ES-I3 (cell line): ENCODE measurements around the gene HAUS8.

ENCODE experiments used
- H3K36me3 ChIP-seq: 2 replicates; pipeline ENCODE4 v1.6.1; 2013; ENCODE audit warnings: mild to moderate bottlenecking, low read length, control low read depth, moderate library complexity; ENCODE audit not compliant: insufficient read depth
- H3K4me1 ChIP-seq: 2 replicates; pipeline ENCODE4 v1.6.1; 2013; ENCODE audit warnings: mild to moderate bottlenecking, control low read depth, low read length; ENCODE audit not compliant: insufficient read depth
- H3K9ac ChIP-seq: 2 replicates; pipeline ENCODE4 v1.6.1; 2013; ENCODE audit warnings: low read depth, mild to moderate bottlenecking, low read length, moderate library complexity
- H3K9me3 ChIP-seq: 2 replicates; pipeline ENCODE4 v1.6.1; 2013; ENCODE audit warnings: mild to moderate bottlenecking, low read length, moderate library complexity; ENCODE audit not compliant: control insufficient read depth, insufficient read depth

The HAUS8 gene

GRCh38 chr19:17049711-17050280, 25.5 kb downstream of the HAUS8 start:
- no peaks in the 10 kb centered on the region for H3K4me1 ChIP-seq
- no peak overlapping the region for H3K9ac ChIP-seq
- peaks cover 23% of the 10 kb centered on the region for H3K36me3 ChIP-seq
- H3K9me3 ChIP-seq: no peaks in the 10 kb centered on the region

- Histone ChIP-seq H3K36me3 (peaks cover 23% of the 10 kb centered on the region), H3K4me1 (no peaks in the 10 kb centered on the region), H3K9ac (no peak overlapping the region), H3K9me3 (no peaks in the 10 kb centered on the region)
Observed at GRCh38 chr19:17048885-17049453, 26.3 kb downstream of the HAUS8 start.

GRCh38 chr19:17045907-17046502, 29.2 kb downstream of the HAUS8 start:
- Histone ChIP-seq H3K4me1 (no peaks in the 10 kb centered on the region), H3K9ac (no peak overlapping the region), H3K9me3 (no peaks in the 10 kb centered on the region), H3K36me3 (peaks cover 16% of the 10 kb centered on the region)

GRCh38 chr19:17043744-17044143, 31.5 kb downstream of the HAUS8 start:
- H3K9me3 ChIP-seq: no peaks in the 10 kb centered on the region
- no peaks in the 10 kb centered on the region for H3K4me1 ChIP-seq
- H3K36me3 ChIP-seq: peaks cover under 1% of the 10 kb centered on the region; the same call in 1 of the 2 replicates
- H3K9ac ChIP-seq: no peak overlapping the region

GRCh38 chr19:17041976-17042375, 33.3 kb downstream of the HAUS8 start:
- Histone ChIP-seq H3K9ac (no peak overlapping the region), H3K4me1 (no peaks in the 10 kb centered on the region), H3K9me3 (no peaks in the 10 kb centered on the region), H3K36me3 (no peaks in the 10 kb centered on the region)

- no peaks in the 10 kb centered on the region for H3K9me3 ChIP-seq
- H3K36me3 ChIP-seq: no peaks in the 10 kb centered on the region
- no peaks in the 10 kb centered on the region for H3K4me1 ChIP-seq
- H3K9ac ChIP-seq: no peak overlapping the region
Observed at GRCh38 chr19:17037966-17038500, 37.2 kb downstream of the HAUS8 start.

- no peaks in the 10 kb centered on the region for H3K9me3 ChIP-seq
- H3K9ac ChIP-seq: no peak overlapping the region
- no peaks in the 10 kb centered on the region for H3K36me3 ChIP-seq
- H3K4me1 ChIP-seq: no peaks in the 10 kb centered on the region
Observed at GRCh38 chr19:17037184-17037583, 38.1 kb downstream of the HAUS8 start.

GRCh38 chr19:17036640-17037039, 38.6 kb downstream of the HAUS8 start:
- no peaks in the 10 kb centered on the region for H3K4me1 ChIP-seq

GRCh38 chr19:17035842-17036424, 39.3 kb downstream of the HAUS8 start:
- H3K36me3 ChIP-seq: no peaks in the 10 kb centered on the region
- H3K4me1 ChIP-seq: no peaks in the 10 kb centered on the region
- H3K9ac ChIP-seq: no peak overlapping the region
- H3K9me3 ChIP-seq: no peaks in the 10 kb centered on the region

More at GRCh38 chr19:17036640-17037039, 38.6 kb downstream of the HAUS8 start:
- H3K36me3 ChIP-seq: no peaks in the 10 kb centered on the region
- H3K9ac ChIP-seq: no peak overlapping the region
- H3K9me3 ChIP-seq: no peaks in the 10 kb centered on the region

- Histone ChIP-seq H3K36me3 (no peaks in the 10 kb centered on the region), H3K9ac (no peak overlapping the region), H3K9me3 (no peaks in the 10 kb centered on the region), H3K4me1 (no peaks in the 10 kb centered on the region)
Observed at GRCh38 chr19:17031741-17032140, 43.5 kb downstream of the HAUS8 start.

GRCh38 chr19:17027535-17027975, 47.7 kb downstream of the HAUS8 start:
- Histone ChIP-seq H3K4me1 (peaks cover 3% of the 10 kb centered on the region; the same call in 1 of the 2 replicates), H3K9me3 (no peaks in the 10 kb centered on the region), H3K36me3 (no peaks in the 10 kb centered on the region), H3K9ac (peak overlapping the region; percentile 21)

- Histone ChIP-seq H3K4me1 (peaks cover 3% of the 10 kb centered on the region; the same call in 1 of the 2 replicates), H3K9me3 (no peaks in the 10 kb centered on the region), H3K9ac (peak within 1 kb of the TSS; percentile 83), H3K36me3 (no peaks in the 10 kb centered on the region)
Observed at GRCh38 chr19:17026706-17027534, 48.3 kb downstream of the HAUS8 start, which contains the start of gene CPAMD8. Gene CPAMD8 (minus strand): TSS chr19:17026810. CDS start chr19:17026642, 168 bp downstream.

- peaks cover 3% of the 10 kb centered on the region; the same call in 1 of the 2 replicates for H3K4me1 ChIP-seq
- H3K9me3 ChIP-seq: no peaks in the 10 kb centered on the region
- H3K9ac ChIP-seq: peak overlapping the region; percentile 83
- H3K36me3 ChIP-seq: no peaks in the 10 kb centered on the region
Observed at GRCh38 chr19:17025991-17026658, 49.1 kb downstream of the HAUS8 start.
